ENCODE results near the gene DHRS7B.

DHRS7B gene

GRCh38 chr17:21169496-21169895 lies 42.7 kb downstream of the DHRS7B start:
- Histone ChIP-seq H2BK120ac (ENCODE audit: insufficient read depth, low read length, poor library complexity) (no peak overlapping the region), H3K9me3 (ENCODE audit: insufficient read depth, low read depth, low read length) (peaks cover 3% of the 10 kb centered on the region), H3K18ac (ENCODE audit: low read length) (no peak overlapping the region), H3K9ac (ENCODE audit: low read length) (no peak overlapping the region), H3K14ac (ENCODE audit: low read length) (no peak overlapping the region), H4K12ac (ENCODE audit: low read depth, low read length) (no peak overlapping the region), H3K4me3 (ENCODE audit: low read depth, low read length) (no peak overlapping the region), H3K79me1 (ENCODE audit: low read length) (no peaks in the 10 kb centered on the region), H2BK12ac (ENCODE audit: low read length) (no peak overlapping the region), H3K36me3 (ENCODE audit: control insufficient read depth in 1 of 2, insufficient read depth in 2 of 2, low read length in 2 of 2) (peaks cover 3 to 8% of the 10 kb centered on the region in 2 experiments), H4K91ac (ENCODE audit: low read depth, low read length) (no peak overlapping the region), H3K4ac (ENCODE audit: low read depth, low read length) (no peak overlapping the region), H3K27ac (ENCODE audit: low read depth, low read length) (no peak overlapping the region), H3K79me2 (ENCODE audit: control insufficient read depth, insufficient read depth, low read length, poor library complexity) (no peaks in the 10 kb centered on the region), H2AFZ (ENCODE audit: insufficient read depth, low read length, poor library complexity) (no peak overlapping the region), H3K27me3 (ENCODE audit: insufficient read depth, low read length) (no peaks in the 10 kb centered on the region), H4K8ac (ENCODE audit: low read depth, low read length) (no peak overlapping the region), H3K4me1 (ENCODE audit: control insufficient read depth in 1 of 2, insufficient read depth in 2 of 2, low read length in 2 of 2) (peaks cover 3 to 6% of the 10 kb centered on the region in 2 experiments), H3K23ac (ENCODE audit: low read length) (no peak overlapping the region), H2BK5ac (ENCODE audit: low read depth, low read length, poor library complexity) (no peak overlapping the region), H3K4me2 (ENCODE audit: low read length) (no peak overlapping the region), H2AK5ac (ENCODE audit: low read length) (no peak overlapping the region)
- WGBS (ENCODE audit: extremely low coverage, insufficient coverage, insufficient read length): no CpG with 5 or more reads among the region's 7 CpGs
- DNase-seq: no peak

DNA sequence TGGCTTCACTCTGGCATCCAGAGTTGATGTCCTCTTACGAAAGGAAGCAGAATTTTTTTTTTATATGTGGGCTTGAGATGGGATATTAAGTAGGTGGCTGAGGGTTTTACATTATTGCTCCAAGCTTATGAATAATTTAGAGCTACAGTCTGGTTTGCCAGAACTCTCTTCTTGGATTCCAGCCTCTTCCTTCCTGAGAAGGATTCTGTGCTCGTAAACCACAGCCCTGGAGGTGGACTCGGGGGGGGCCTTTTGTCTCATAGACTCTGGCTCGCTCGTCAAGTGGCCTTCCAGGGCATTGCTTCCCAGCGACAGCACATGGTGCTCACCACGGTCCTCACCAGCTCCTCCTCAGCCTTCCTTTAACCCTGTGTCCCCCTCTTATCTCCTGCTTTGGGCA lies 44.0 kb downstream of the DHRS7B start:
- no CpG with 5 or more reads among the region's 7 CpGs for WGBS (ENCODE audit: extremely low coverage, insufficient coverage, insufficient read length)
- Histone ChIP-seq H3K14ac (ENCODE audit: low read length) (no peak overlapping the region), H3K27me3 (ENCODE audit: insufficient read depth, low read length) (no peaks in the 10 kb centered on the region), H2AFZ (ENCODE audit: insufficient read depth, low read length, poor library complexity) (no peak overlapping the region), H4K91ac (ENCODE audit: low read depth, low read length) (no peak overlapping the region), H4K8ac (ENCODE audit: low read depth, low read length) (no peak overlapping the region), H3K27ac (ENCODE audit: low read depth, low read length) (no peak overlapping the region), H3K18ac (ENCODE audit: low read length) (no peak overlapping the region), H3K4ac (ENCODE audit: low read depth, low read length) (no peak overlapping the region), H3K23ac (ENCODE audit: low read length) (no peak overlapping the region), H3K36me3 (ENCODE audit: control insufficient read depth in 1 of 2, insufficient read depth in 2 of 2, low read length in 2 of 2) (peaks cover 3 to 8% of the 10 kb centered on the region in 2 experiments), H3K4me2 (ENCODE audit: low read length) (no peak overlapping the region), H4K12ac (ENCODE audit: low read depth, low read length) (no peak overlapping the region), H3K79me1 (ENCODE audit: low read length) (no peaks in the 10 kb centered on the region), H3K9ac (ENCODE audit: low read length) (no peak overlapping the region), H2BK12ac (ENCODE audit: low read length) (no peak overlapping the region), H3K9me3 (ENCODE audit: insufficient read depth, low read depth, low read length) (peaks cover 5% of the 10 kb centered on the region), H3K79me2 (ENCODE audit: control insufficient read depth, insufficient read depth, low read length, poor library complexity) (no peaks in the 10 kb centered on the region), H2AK5ac (ENCODE audit: low read length) (no peak overlapping the region), H3K4me1 (ENCODE audit: control insufficient read depth in 1 of 2, insufficient read depth in 2 of 2, low read length in 2 of 2) (peaks cover 3 to 6% of the 10 kb centered on the region in 2 experiments), H2BK120ac (ENCODE audit: insufficient read depth, low read length, poor library complexity) (no peak overlapping the region), H3K4me3 (ENCODE audit: low read depth, low read length) (no peak overlapping the region), H2BK5ac (ENCODE audit: low read depth, low read length, poor library complexity) (no peak overlapping the region)
- no peak for DNase-seq

DNA sequence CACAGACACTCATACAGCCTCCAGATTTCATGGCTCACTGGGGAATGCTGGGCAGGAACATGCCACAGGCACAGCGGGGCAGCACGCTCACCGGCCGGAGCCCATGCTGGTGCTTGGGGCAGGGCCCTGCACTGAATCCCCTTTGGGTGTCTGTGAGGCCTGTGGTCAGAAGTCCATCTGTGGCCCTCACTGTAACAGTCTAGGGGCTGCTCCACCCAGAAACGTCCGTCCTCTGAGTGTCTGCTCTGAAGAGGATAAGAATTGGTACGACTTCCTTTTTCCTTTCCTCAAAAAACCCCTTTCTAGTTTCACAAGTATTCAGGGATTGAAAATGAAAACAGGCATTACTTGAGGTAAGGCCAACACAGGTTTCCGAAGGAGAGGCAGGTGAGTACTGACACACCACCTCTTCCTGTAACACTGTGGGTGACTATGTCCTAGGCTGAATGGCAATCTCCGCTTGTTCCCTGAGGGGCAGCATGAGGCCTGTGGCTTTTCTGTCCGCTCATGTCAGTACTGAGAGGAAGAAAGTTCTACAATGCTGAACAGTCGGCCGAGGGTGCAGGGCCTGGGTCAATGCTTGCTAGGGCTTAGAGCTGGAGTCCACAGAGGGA lies 44.7 kb downstream of the DHRS7B start:
- Histone ChIP-seq H4K12ac (ENCODE audit: low read depth, low read length) (no peak overlapping the region), H3K14ac (ENCODE audit: low read length) (no peak overlapping the region), H3K4me3 (ENCODE audit: low read depth, low read length) (no peak overlapping the region), H2AFZ (ENCODE audit: insufficient read depth, low read length, poor library complexity) (no peak overlapping the region), H3K27me3 (ENCODE audit: insufficient read depth, low read length) (no peaks in the 10 kb centered on the region), H4K91ac (ENCODE audit: low read depth, low read length) (no peak overlapping the region), H3K27ac (ENCODE audit: low read depth, low read length) (no peak overlapping the region), H3K4me2 (ENCODE audit: low read length) (no peak overlapping the region), H3K9me3 (ENCODE audit: insufficient read depth, low read depth, low read length) (peaks cover 5% of the 10 kb centered on the region), H3K9ac (ENCODE audit: low read length) (no peak overlapping the region), H2BK12ac (ENCODE audit: low read length) (no peak overlapping the region), H2BK120ac (ENCODE audit: insufficient read depth, low read length, poor library complexity) (no peak overlapping the region), H3K4ac (ENCODE audit: low read depth, low read length) (no peak overlapping the region), H2AK5ac (ENCODE audit: low read length) (no peak overlapping the region), H3K79me1 (ENCODE audit: low read length) (no peaks in the 10 kb centered on the region), H2BK5ac (ENCODE audit: low read depth, low read length, poor library complexity) (no peak overlapping the region), H4K8ac (ENCODE audit: low read depth, low read length) (no peak overlapping the region), H3K79me2 (ENCODE audit: control insufficient read depth, insufficient read depth, low read length, poor library complexity) (no peaks in the 10 kb centered on the region), H3K23ac (ENCODE audit: low read length) (no peak overlapping the region), H3K18ac (ENCODE audit: low read length) (no peak overlapping the region), H3K4me1 (ENCODE audit: control insufficient read depth in 1 of 2, insufficient read depth in 2 of 2, low read length in 2 of 2) (peaks cover 2 to 6% of the 10 kb centered on the region in 2 experiments), H3K36me3 (ENCODE audit: control insufficient read depth in 1 of 2, insufficient read depth in 2 of 2, low read length in 2 of 2) (peaks cover 3 to 8% of the 10 kb centered on the region in 2 experiments)
- no CpG with 5 or more reads among the region's 12 CpGs for WGBS (ENCODE audit: extremely low coverage, insufficient coverage, insufficient read length)
- DNase-seq: no peak

- Histone ChIP-seq H2AFZ (ENCODE audit: insufficient read depth, low read length, poor library complexity) (no peak overlapping the region), H3K4me1 (ENCODE audit: control insufficient read depth in 1 of 2, insufficient read depth in 2 of 2, low read length in 2 of 2) (peaks cover 2 to 6% of the 10 kb centered on the region in 2 experiments), H3K79me2 (ENCODE audit: control insufficient read depth, insufficient read depth, low read length, poor library complexity) (no peaks in the 10 kb centered on the region), H3K79me1 (ENCODE audit: low read length) (no peaks in the 10 kb centered on the region), H3K4me2 (ENCODE audit: low read length) (no peak overlapping the region), H2BK120ac (ENCODE audit: insufficient read depth, low read length, poor library complexity) (no peak overlapping the region), H3K23ac (ENCODE audit: low read length) (no peak overlapping the region), H2BK12ac (ENCODE audit: low read length) (no peak overlapping the region), H2BK5ac (ENCODE audit: low read depth, low read length, poor library complexity) (no peak overlapping the region), H3K4ac (ENCODE audit: low read depth, low read length) (no peak overlapping the region), H4K8ac (ENCODE audit: low read depth, low read length) (no peak overlapping the region), H3K4me3 (ENCODE audit: low read depth, low read length) (no peak overlapping the region), H3K27me3 (ENCODE audit: insufficient read depth, low read length) (no peaks in the 10 kb centered on the region), H3K18ac (ENCODE audit: low read length) (no peak overlapping the region), H3K27ac (ENCODE audit: low read depth, low read length) (no peak overlapping the region), H3K9me3 (ENCODE audit: insufficient read depth, low read depth, low read length) (peaks cover 5% of the 10 kb centered on the region), H2AK5ac (ENCODE audit: low read length) (no peak overlapping the region), H4K91ac (ENCODE audit: low read depth, low read length) (no peak overlapping the region), H3K14ac (ENCODE audit: low read length) (no peak overlapping the region), H3K9ac (ENCODE audit: low read length) (no peak overlapping the region), H4K12ac (ENCODE audit: low read depth, low read length) (peak overlapping the region; percentile 27), H3K36me3 (ENCODE audit: control insufficient read depth in 1 of 2, insufficient read depth in 2 of 2, low read length in 2 of 2) (peaks cover 3 to 10% of the 10 kb centered on the region in 2 experiments)
- WGBS (ENCODE audit: extremely low coverage, insufficient coverage, insufficient read length): no CpG with 5 or more reads among the region's 17 CpGs
- no peak for DNase-seq
Observed at GRCh38 chr17:21171970-21172510, 45.3 kb downstream of the DHRS7B start.
